B cell (primary cell): ENCODE data around the gene KANSL1L. TPM values are rescaled to one million over a fixed set of nuclear protein-coding genes. Genes with fewer than 3 reads are reported as not detected.
A peak's percentile ranks its signal among the peaks of the same experiment; 100 is the strongest.

Experiments
- ATAC-seq: fragments of 200-7000 bp; cut with Tn5 transposase; one replicate; pipeline ENCODE4 v1.10.0; 2021; ENCODE audit warnings: low read depth, mild to moderate bottlenecking, moderate number of reproducible peaks, moderate library complexity
- CTCF ChIA-PET: fragments of 350-600 bp; sonication (Branson Sonifier 250); formaldehyde crosslinking; loops from one replicate; lab custom pipeline; 2021; ENCODE audit warnings: antibody characterized with exemption, inconsistent platforms; lab: Charles Lee
- POLR2A ChIA-PET: fragments of 350-600 bp; sonication (Branson Sonifier 250); formaldehyde crosslinking; loops from one replicate; lab custom pipeline; 2021; ENCODE audit warnings: antibody characterized with exemption; lab: Charles Lee
- DNase-seq: peaks from one replicate; pipeline ENCODE4 v3.0.0; 2013
- H2AFZ ChIP-seq: 2 replicates; pipeline ENCODE4 v1.6.1; 2012; ENCODE audit warnings: mild to moderate bottlenecking, low read depth, low read length; ENCODE audit not compliant: insufficient read depth, poor library complexity, severe bottlenecking
- H3K27ac ChIP-seq, 2 donors: 1 replicate in 1 of 2; 2 replicates in 1 of 2; pipeline ENCODE4 v1.5.1; 2012 to 2013; ENCODE audit warnings: low read length in 2 of 2, mild to moderate bottlenecking in 2 of 2, moderate library complexity in 1 of 2
- H3K27me3 ChIP-seq, 4 experiments: fragments of 200-600 bp in 1 of 4; sonication (generic) in 1 of 4; replicated peaks in 1 of 4; 1 replicate in 2 of 4; 2 replicates in 2 of 4; pipeline versions ENCODE4 v1.6.1 to v1.7.0; 2013 to 2016; ENCODE audit warnings: low read length in 3 of 4, mild to moderate bottlenecking in 2 of 4, mixed read lengths in 1 of 4, moderate library complexity in 1 of 4; ENCODE audit not compliant: insufficient read depth in 4 of 4, control insufficient read depth in 3 of 4; ENCODE audit errors: control extremely low read depth in 1 of 4
- H3K36me3 ChIP-seq, 2 experiments: replicated peaks in 1 of 2; 1 replicate in 1 of 2; 2 replicates in 1 of 2; pipeline versions ENCODE4 v1.6.1 to v1.7.1; 2013; ENCODE audit warnings: low read length in 1 of 2; ENCODE audit not compliant: insufficient read depth in 2 of 2, control insufficient read depth in 1 of 2; ENCODE audit errors: control extremely low read depth in 1 of 2, extremely low read depth in 1 of 2
- H3K4me1 ChIP-seq, 2 donors: fragments of 200-600 bp in 1 of 2; sonication (generic) in 1 of 2; 1 replicate in 1 of 2; 2 replicates in 1 of 2; pipeline versions ENCODE4 v1.5.1 to v1.6.1; 2013 to 2017; ENCODE audit warnings: low read length in 2 of 2; ENCODE audit not compliant: control insufficient read depth in 2 of 2, insufficient read depth in 2 of 2
- H3K4me2 ChIP-seq: replicated peaks from 2 replicates; pipeline ENCODE3; 2012; ENCODE audit warnings: mild to moderate bottlenecking, low read depth, low read length; ENCODE audit not compliant: poor library complexity, severe bottlenecking
- H3K4me3 ChIP-seq, 5 experiments: fragments of 200-600 bp in 1 of 5; sonication (generic) in 1 of 5; 1 replicate in 3 of 5; 2 replicates in 2 of 5; pipeline versions ENCODE4 v1.5.1 to v1.7.0; 2011 to 2016; ENCODE audit warnings: low read length in 4 of 5, mild to moderate bottlenecking in 4 of 5, low read depth in 2 of 5, control low read depth in 1 of 5, moderate library complexity in 1 of 5; ENCODE audit not compliant: insufficient read depth in 1 of 5; ENCODE audit errors: control extremely low read depth in 1 of 5, extremely low read depth in 1 of 5
- H3K79me2 ChIP-seq: fragments of 200-600 bp; sonication (generic); one replicate; pipeline ENCODE4 v1.6.0; 2016; ENCODE audit warnings: low read length; ENCODE audit not compliant: control insufficient read depth, insufficient read depth
- H3K9ac ChIP-seq: fragments of 200-600 bp; sonication (generic); 2 replicates; pipeline ENCODE4 v1.6.1; 2017; ENCODE audit warnings: mild to moderate bottlenecking, low read length, moderate library complexity
- H3K9me3 ChIP-seq, 3 donors: one replicate each; pipeline versions ENCODE4 v1.6.1 to v1.7.1; 2013; ENCODE audit warnings: low read length in 2 of 3; ENCODE audit not compliant: control insufficient read depth in 2 of 3, insufficient read depth in 1 of 3; ENCODE audit errors: control extremely low read depth in 1 of 3
- H4K20me1 ChIP-seq: 2 replicates; pipeline ENCODE4 v1.6.0; 2012; ENCODE audit warnings: mild to moderate bottlenecking, low read length; ENCODE audit not compliant: insufficient read depth, control insufficient read depth, poor library complexity, severe bottlenecking
- H3K27ac Mint-ChIP-seq: one replicate; pipeline ENCODE4 v1.8.0; 2021; ENCODE audit warnings: mixed read lengths
- H3K27me3 Mint-ChIP-seq: one replicate; pipeline ENCODE4 v1.8.0; 2021; ENCODE audit warnings: mixed read lengths
- H3K4me1 Mint-ChIP-seq: one replicate; pipeline ENCODE4 v1.8.0; 2021; ENCODE audit warnings: mixed read lengths
- H3K4me3 Mint-ChIP-seq: one replicate; pipeline ENCODE4 v1.8.0; 2021; ENCODE audit warnings: mixed read lengths
- H3K9me3 Mint-ChIP-seq: one replicate; pipeline ENCODE4 v1.8.0; 2022; ENCODE audit warnings: mixed read lengths; ENCODE audit not compliant: insufficient read depth
- CTCF ChIP-seq: fragments of 200-600 bp; IDR thresholded peaks from one replicate; pipeline ENCODE4 v1.8.0; 2022; ENCODE audit warnings: antibody characterized with exemption, mild to moderate bottlenecking
- EZH2 ChIP-seq: IDR thresholded peaks from 2 replicates; pipeline ENCODE4 v1.6.1; 2012; ENCODE audit warnings: borderline replicate concordance, low read depth, mild to moderate bottlenecking, moderate library complexity, low read length; ENCODE audit not compliant: insufficient read depth, poor library complexity, severe bottlenecking
- WGBS: methylation state at CpG from one replicate; pipeline ENCODE4 v1.1.5; 2013; ENCODE audit warnings: missing lambda C conversion rate; ENCODE audit not compliant: insufficient coverage; 5-methylcytosine and 5-hydroxymethylcytosine counted together
- intact Hi-C: fragments of 100-400 bp; cut with micrococcal nuclease; formaldehyde crosslinking; loops from one replicate; pipeline ENCODE4 v1.10.0; 2022
- polyA plus RNA-seq: library from polyadenylated mRNA; depleted of rRNA; stranded (reverse); fragments of >200 nt; gene quantifications from 2 replicates; pipeline ENCODE4 v1.2.3, GENCODE V29; 2012
- total RNA-seq, 2 donors: library from RNA; stranded (reverse); fragments of 120-200 nt in 1 of 2; gene quantifications; 1 replicate in 1 of 2; 2 replicates in 1 of 2; pipeline versions ENCODE4 v1.2.3 to v1.2.4, GENCODE V29; 2013 to 2022

The KANSL1L gene
- total and polyA plus RNA-seq, 2 donors (not counting 1 experiment from before 2014, with no cell fraction given), result 7.3 to 21.1 TPM

GRCh38 chr2:210172219-210172575, 988 bp upstream of the KANSL1L start:
- Mint-ChIP-seq H3K27me3 (peaks cover 7% of the 10 kb centered on the region), H3K4me3 (peak overlapping the region; percentile 92), H3K9me3 (no peaks in the 10 kb centered on the region), H3K4me1 (peaks cover 17% of the 10 kb centered on the region), H3K27ac (peak overlapping the region; percentile 2)
- Histone ChIP-seq H3K79me2 (peaks cover 19% of the 10 kb centered on the region), H3K27me3 (peaks cover 0 to 5% (median 0%) of the 10 kb centered on the region in 4 experiments), H3K4me3 (peak overlapping the region; percentile 74 to 89 (median 77)), H3K9me3 (peaks cover 0 to 3% (median 0%) of the 10 kb centered on the region in 3 donors), H2AFZ (peak overlapping the region; percentile 59), H3K9ac (peak overlapping the region; percentile 80), H3K36me3 (no peaks in the 10 kb centered on the region), H3K27ac (no peak overlapping the region), H3K4me1 (peaks cover 13 to 18% of the 10 kb centered on the region in 2 donors), H4K20me1 (no peaks in the 10 kb centered on the region), H3K4me2 (peak overlapping the region; percentile 82)
- DNase-seq, result no peak
- no CpG with 5 or more reads among the region's 8 CpGs for WGBS
- CTCF ChIA-PET, result interaction anchor here (1.6 kb wide), 2 partner anchors 24 to 748 kb away, joined by 5 to 8 read pairs; partner anchors contain the start of gene MAP2
- POLR2A ChIA-PET, result no interaction called here
- ATAC-seq, result no peak
- TF ChIP-seq EZH2, result no peak
- no peak for TF ChIP-seq CTCF
- intact Hi-C loops, result loop anchor here (5.0 kb wide), 1 partner anchor 290 kb away; no protein-coding TSS in a partner anchor
